SKM-1 treated with dmso at 0.1 percent for 144 hours (cell line): ENCODE results near the gene FCHSD1.

Experiments used
- DNase-seq: peaks from one replicate; lab custom pipeline; 2025; ENCODE audit not compliant: unreplicated experiment; lab: John Stamatoyannopoulos, UW

The FCHSD1 gene

DNA sequence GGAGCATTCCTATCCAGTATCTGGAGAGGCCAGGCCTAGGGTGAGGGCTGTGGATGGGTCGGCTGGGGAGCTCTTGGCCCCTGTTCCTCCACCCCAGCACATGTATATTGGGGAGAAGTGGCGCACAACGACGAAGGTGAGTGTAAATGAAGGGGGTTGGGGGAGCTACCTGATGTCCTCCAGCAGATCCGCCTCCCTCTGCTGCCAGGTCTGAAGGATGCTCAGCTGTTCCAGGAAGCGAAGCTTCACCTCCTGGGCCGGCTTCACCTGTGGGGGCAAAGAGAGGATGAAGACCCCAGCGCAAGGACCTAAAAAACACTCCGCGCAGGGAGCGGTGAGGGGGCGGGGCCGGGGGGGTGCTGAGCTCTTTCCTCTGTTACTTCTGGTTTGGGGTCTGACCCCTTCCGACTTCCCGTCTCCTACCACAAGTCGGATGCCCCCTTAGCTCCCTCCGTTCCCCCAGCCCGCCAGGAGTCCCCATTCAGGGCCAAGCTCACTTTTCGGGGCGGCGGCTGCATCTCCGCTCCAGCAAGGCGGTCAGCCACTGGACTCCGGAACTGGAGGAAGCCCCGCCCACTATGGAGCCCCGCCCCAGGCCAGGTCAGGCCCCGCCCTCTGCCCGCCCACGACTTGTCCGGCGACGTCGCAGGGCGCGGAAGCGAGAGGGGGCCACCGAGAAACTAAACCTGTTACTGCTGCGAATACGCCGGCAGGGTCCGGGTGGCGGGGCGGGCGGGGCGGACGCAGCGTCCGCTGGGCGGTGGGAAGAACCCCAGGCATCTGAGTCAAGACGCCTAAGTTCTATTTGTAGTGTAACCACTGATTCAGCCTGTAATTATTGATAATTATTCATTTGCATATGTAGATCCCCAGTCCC, at the start of gene FCHSD1:
TSS of gene FCHSD1 (minus strand) at position 568 of the 877 bp plus-strand sequence. CDS start at position 518, 50 bp downstream.
- peak; percentile 55 for DNase-seq

- DNase-seq = no peak
These were observed 46.4 kb upstream of the FCHSD1 start for GRCh38 chr5:141697586-141697985.

GRCh38 chr5:141696431-141696830, 45.2 kb upstream of the FCHSD1 start:
- no peak for DNase-seq

GRCh38 chr5:141695627-141696215, 44.5 kb upstream of the FCHSD1 start:
- no peak for DNase-seq

GRCh38 chr5:141694479-141694878, 43.3 kb upstream of the FCHSD1 start:
- no peak for DNase-seq

DNA sequence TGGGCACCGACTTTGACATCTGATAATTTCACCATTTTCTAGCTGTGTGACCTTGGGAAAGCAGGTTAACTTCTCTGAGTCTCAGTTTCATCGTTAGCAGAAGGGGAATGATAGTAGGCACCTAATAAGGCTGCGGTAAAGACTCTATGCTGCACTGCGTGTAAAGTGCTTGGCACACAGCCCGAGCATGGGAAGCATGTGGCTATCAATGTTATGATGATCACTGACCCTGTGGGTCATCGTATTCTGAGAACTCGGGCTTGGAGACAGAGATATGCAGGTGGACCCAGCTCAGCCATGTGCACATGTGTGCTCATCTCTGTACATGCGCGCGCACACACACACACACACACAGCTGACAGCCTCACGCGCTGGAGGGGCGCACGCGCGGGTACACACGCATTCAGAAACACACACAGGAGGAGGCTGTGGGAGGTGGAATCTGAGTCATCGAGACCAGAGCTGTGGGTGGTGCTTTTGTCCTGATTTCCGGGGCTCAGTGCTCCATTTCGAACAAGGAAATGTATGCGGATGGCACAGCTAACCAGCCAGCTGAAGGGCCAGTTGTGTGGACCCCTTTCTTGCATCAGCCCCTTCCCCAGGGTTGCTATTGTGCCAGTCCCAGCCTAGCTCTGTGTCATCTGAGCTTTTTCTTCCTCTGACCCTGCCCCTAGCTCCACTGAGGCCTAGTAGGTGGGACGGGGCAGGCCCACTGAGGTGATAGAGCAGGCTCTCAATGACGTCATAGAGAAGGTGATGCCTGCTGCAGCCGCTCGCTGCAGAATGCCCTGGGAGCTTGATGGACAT, 41.9 kb upstream of the FCHSD1 start:
- DNase-seq = no peak

DNA sequence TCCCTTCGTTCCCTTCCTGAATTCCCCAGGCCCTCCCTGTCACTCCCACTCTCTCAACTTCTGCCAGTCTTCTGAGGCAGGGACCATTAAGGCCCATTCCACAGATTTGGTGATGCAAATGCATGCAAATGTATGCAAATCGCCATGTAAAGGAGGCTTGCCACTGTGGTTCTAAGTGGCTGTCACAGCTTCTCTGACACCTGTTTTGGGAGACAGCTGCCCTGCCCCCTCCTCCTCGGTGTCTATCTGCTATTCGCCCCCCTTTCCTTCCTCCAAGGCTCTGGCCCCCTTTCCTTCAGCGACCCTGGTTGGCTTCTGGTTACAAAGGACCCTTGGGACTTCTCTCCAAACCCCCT, 41.3 kb upstream of the FCHSD1 start:
- DNase-seq = no peak

DNA sequence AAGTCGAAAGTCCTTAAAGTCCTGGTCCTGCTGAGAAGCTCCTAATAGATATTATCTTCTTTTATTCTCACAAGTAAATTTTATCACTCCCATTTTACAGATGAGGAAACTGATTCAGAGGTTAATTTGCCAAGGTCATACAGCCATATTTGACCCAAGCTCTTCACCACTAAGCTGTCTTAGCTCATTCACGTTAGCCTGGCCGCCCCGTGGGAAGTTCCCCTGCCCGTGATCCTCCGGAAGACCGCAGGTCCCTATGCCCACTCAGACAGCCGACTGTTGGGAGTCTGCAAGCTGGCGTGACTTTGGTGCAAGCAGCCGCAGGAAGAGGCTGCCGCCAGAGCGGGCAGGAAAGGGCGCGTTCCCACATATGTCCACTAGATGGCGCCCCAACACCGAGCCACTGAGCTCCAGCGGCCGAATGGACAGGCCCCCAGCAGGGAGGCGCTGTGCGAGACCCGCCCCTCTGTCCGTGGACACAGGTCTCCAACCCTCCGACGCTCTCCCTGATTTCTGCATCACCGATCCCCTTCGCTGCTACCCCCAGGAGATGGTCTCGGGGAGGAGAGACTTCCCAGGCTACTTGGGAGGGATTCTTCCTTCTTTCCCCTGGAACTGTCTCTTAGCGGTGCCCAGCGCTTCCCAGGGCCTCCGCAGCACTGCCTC, 40.8 kb upstream of the FCHSD1 start:
- peak; percentile 70 for DNase-seq

GRCh38 chr5:141691286-141691866, 40.2 kb upstream of the FCHSD1 start:
- peak; percentile 83 for DNase-seq

GRCh38 chr5:141686648-141687416, 35.6 kb upstream of the FCHSD1 start:
- no peak for DNase-seq

GRCh38 chr5:141685591-141685990, 34.4 kb upstream of the FCHSD1 start:
- no peak for DNase-seq

DNA sequence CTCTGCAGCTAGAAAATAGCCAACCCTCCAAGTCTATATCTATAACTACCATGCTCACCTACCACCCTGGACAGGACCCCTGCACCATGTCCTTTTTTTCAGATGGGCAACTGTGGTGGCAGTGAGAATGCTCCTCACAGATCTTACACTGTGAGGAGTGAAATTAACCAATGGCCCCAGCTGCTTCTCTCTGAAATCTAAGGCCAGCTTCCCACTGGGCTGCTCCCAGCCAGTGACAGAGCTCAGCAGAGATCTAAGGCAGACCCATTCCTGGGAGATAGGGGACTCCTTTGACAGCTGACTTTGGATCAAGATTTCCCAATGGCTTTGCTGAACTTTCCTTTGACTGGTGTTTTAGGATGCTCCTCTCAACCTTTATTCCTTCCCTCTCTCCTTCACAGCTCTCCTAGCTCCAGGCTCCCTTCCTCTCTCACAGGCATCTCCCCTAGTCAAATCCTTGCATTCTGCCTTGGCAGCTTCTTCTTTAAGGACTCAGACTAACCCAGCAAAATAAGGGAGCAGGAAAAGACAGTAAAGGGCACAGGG, 32.5 kb upstream of the FCHSD1 start:
- no peak for DNase-seq

- DNase-seq = peak; percentile 91
These were observed 30.8 kb upstream of the FCHSD1 start, which contains the start of gene ARAP3 for GRCh38 chr5:141681695-141682641. Gene ARAP3 (minus strand): TSS chr5:141682230. CDS start chr5:141680486, 1,744 bp downstream.

- no peak for DNase-seq
These were observed 30.1 kb upstream of the FCHSD1 start for GRCh38 chr5:141681295-141681694.

DNA sequence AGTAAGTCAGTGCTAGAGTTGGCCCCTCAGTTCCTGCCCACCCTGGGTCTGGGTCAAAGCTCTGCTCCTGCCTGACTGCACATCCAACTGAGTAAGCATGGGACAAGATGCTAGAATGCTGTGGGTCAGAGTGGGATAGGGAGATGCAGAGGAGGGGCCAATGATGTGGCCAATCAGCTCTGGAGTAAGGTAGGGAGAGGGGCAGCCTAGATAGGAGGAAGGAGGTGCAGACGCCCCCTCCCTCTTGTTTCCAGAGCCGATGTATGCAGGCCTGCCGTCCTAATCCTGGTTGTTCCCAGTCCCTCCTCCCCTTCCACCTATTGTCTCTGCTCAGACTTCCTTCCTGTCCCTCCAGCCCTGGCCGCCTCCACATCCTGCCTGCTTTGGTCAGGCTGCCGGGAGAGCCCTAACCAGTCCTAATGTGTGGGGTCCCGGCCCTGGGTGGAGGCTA, 29.6 kb upstream of the FCHSD1 start:
- DNase-seq = no peak

GRCh38 chr5:141680178-141680577, 29.0 kb upstream of the FCHSD1 start:
- no peak for DNase-seq

DNA sequence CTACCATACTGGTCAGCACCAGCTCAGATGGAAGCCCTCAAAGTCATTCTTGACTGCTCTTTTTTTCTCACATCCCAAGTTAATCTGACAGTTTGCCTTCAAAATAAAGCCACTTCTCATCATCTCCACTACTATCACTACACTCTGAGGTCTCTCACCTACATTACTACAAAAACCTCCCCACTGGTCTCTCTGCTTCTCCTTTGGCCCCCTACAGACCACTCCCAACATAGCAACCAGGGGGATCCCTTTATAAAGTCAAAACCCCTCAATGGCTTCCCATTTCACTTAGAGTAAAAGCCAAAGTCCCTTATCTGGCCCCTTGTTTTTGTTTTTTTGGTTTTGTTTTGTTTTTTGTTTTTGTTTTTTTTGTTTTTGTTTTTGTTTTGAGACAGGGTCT, 26.2 kb upstream of the FCHSD1 start:
- DNase-seq = no peak

DNA sequence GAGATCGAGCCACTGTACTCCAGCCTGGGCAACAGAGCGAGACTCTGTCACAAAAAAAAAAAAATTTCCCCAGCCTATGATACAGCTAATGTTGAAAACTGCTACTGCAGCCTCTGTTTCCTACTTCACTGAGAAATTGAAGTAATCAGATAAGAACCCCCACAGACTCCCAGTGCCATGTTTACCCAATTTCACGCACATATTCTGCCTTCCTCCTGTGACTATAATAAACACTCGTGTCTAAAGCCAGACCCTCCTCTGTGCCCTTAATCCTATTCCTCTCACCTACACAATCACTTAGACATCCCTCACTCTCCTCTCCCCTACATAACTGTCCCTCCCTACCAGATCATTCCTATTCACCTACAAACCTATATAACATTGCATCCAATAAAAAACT, 24.5 kb upstream of the FCHSD1 start:
- no peak for DNase-seq
